HG03175 (cell line): ENCODE results near the gene DHRS2.
"Not testable (repeated sequence)": the region's sequence is repeated elsewhere in the genome, so short reads cannot be mapped to it uniquely, and the experiment has no call there.

Experiments used
- ATAC-seq: cut with Tn5 transposase; IDR thresholded peaks from one replicate; pipeline ENCODE4 v1.9.1; 2021; ENCODE audit warnings: mild to moderate bottlenecking, moderate library complexity; ENCODE audit not compliant: unreplicated experiment

Gene DHRS2, protein sequence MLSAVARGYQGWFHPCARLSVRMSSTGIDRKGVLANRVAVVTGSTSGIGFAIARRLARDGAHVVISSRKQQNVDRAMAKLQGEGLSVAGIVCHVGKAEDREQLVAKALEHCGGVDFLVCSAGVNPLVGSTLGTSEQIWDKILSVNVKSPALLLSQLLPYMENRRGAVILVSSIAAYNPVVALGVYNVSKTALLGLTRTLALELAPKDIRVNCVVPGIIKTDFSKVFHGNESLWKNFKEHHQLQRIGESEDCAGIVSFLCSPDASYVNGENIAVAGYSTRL

DNA sequence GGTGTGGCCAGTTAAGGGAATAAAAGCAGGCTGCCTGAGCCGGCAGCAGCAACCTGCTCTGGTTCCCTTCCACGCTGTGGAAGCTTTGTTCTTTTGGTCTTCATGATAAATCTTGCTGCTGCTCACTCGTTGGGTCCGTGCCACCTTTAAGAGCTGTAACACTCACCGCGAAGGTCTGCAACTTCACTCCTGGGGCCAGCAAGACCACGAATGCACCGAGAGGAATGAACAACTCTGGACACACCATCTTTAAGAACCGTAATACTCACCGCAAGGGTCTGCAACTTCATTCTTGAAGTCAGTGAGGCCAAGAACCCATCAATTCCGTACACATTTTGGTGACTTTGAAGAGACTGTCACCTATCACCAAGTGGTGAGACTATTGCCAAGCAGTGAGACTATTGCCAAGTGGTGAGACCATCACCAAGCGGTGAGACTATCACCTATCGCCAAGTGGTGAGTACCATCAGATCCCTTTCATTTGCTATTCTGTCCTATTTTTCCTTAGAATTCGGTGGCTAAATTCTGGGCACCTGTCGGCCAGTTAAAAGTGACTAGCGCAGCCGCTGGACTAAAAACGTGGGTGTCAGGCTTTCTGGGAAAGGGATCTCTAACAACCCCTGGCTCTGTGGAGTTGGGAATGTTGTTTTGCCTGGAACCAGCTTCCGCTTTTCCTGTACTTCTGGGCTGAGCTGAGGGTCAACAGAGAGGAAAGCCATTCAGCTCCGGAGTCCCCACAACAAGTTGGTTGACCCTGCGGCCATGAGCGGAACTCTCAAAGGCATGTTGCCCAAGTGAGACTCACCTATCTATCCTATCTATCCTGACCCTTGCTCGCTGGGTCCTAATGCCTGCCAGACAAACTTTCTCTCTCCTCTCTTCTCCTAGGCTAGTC, at the start of gene DHRS2:
Gene DHRS2 (plus strand): TSS at position 48 of the 895 bp plus-strand sequence. CDS start 2,501 bp downstream, outside the sequence.
- ATAC-seq = no peak

GRCh38 chr14:23588884-23589598, 47.1 kb upstream of the DHRS2 start:
- peak; percentile 98 for ATAC-seq

DNA sequence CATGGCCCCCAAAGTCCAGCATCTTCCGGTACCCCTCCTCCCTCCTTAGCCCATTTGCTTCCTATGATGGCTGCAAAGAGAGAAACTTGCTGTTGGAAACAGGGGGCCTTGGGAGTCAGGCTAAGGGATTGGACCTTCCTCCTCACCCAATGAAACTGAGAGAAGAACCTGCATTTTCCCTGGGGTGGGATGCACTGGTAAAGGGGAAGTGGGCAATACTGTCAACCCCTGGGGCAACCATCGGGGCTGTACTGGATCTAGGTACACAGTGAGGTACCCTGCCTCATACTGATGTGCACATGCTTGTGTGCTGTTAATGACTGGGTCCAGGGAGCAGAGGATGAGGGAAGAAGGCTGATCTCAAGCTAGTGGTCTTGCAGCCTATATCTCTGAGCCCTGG, 46.6 kb upstream of the DHRS2 start:
- ATAC-seq = peak; percentile 8

DNA sequence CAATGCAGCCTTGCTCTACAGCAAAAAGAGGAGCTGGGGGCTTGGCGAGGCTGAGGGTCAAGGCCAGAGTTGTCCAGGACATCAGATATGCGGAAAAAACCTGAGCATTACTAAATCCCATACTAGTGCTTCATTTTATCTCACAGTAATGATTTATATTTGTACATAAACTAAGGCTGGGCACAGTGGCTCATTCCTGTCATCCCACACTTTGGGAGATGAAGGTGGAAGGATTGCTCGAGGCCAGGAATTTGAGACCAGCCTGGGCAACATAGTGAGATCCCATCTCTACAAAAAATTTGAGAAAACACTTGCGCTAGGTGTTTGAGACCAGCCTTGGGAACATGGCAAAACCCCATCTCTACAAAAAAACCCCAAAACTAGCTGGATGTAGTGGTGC, 46.0 kb upstream of the DHRS2 start:
- ATAC-seq = no peak

DNA sequence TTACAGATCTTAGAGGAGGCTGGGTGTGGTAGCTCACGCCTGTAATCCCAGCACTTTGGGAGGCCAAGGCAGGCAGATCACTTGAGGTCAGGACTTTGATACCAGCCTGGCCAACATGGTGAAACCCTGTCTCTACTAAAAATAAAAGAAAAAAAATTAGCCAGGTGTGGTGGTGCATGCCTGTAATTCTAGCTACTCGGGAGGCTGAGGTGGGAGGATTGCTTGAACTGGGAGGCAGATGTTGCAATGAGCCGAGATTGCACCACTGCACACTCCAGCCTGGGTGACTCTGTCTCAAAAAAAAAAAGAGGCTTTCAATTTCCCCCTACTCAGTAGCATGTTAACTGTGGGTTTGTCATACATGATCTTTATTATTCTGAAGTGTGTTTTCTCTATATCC, 42.0 kb upstream of the DHRS2 start:
- not testable (repeated sequence) for ATAC-seq

DNA sequence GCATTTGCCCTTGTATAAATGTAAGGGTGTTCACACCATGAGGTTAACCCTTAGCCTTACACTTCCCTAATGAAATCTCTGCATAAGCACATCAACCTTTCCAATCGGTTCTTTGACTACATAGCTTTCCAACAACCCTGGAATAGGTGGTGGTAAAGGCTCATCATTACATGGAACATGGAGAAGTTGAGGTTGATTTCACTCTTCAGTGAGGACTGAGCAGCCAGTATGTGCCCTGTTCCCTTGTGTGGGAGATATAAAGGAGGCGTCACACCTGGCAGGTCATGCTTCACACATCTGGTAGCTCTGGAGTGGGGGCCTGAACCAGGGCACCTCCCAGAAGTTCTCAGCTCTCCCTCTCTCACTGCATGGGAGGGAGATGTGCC, 35.8 kb upstream of the DHRS2 start:
- no peak for ATAC-seq

GRCh38 chr14:23600806-23601205, 35.4 kb upstream of the DHRS2 start:
- ATAC-seq = no peak

- no peak for ATAC-seq
These were observed 34.7 kb upstream of the DHRS2 start for GRCh38 chr14:23601424-23601823.

DNA sequence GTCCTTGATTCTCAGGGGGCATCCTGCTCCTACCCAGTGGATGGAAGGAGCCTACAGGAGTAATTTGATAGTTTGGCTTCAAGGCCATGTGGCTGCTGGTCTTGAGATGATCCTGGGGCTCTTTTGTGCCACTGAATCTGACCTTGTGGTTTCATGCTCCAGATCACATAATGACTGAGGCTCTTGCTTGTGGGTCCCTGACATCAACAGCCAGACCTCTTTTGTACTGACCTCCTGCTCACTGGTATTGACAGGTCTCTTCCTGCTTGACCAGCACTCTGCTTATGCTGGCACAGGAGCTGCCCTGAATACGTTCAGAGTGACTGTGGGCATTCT, 34.4 kb upstream of the DHRS2 start:
- no peak for ATAC-seq

GRCh38 chr14:23602181-23603095, 33.7 kb upstream of the DHRS2 start:
- ATAC-seq = no peak

DNA sequence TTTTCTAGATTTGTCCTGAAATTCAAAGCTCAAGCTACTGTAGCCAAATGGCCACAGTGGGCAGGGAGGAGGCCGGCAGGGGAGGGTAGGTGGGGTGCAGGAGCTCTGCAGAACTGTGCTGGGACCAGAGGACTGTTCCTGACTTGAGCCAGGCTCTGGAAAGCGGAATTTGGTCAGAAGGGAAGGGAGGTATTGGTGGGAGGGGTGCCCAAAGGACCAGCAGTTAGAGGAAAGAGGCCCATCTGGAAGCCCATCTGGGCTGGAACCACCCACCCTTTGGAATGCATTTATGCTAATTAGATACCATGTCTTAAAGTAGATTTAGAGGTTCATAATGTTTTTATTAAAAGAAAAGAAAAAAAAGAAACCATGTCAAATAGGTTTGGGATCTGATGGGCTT, 33.1 kb upstream of the DHRS2 start:
- no peak for ATAC-seq

DNA sequence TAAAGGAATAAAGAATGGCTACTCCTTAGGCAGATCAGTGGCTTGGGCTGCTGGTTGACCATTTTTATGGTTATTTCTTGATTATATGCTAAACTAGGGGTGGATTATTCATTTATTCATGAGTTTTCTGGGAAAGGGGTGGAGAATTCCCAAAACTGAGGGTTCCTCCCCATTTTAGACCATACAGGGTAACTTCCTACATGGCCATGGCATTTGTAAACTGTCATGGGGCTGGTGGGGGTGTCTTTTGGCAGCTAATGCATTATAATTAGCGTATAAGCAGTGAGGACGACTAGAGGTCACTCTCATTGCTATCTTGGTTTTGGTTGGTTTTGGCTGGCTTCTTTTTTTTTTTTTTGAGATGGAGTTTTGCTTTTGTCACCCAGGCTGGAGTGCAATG, 32.0 kb upstream of the DHRS2 start:
- no peak for ATAC-seq

GRCh38 chr14:23604675-23605170, 31.4 kb upstream of the DHRS2 start:
- ATAC-seq = no peak

DNA sequence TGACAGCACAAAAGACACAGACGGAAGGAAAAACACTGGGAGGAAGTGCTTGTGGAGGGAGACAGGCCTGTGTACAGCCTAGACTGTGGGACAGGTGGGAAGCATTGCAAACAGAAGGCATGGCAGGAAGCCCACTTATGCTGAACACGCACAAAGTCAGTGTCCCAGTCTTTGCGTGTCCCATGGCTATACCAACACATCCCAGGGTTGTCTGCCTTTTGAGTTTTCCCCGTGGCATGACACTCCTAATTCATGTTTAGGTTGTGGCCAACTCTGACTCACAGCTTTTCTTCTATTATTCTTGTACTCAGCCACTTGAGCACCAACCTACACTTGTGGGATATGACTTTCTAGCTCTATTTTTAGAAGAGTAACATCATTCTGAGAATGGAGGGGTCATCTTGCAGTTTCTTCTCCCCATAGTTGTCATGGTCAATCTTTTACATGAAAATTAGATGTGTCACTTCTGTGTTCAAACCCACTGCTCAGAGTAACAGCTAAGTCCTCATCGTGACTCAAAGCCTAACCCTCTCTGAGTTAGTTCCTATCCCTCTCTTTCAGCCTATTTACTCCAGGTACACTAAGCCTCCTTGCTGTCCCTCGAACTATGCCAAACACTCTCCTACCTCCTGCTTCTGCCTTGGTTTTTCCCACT, 30.1 kb upstream of the DHRS2 start:
- peak; percentile 82 for ATAC-seq

- no peak for ATAC-seq
These were observed 27.7 kb upstream of the DHRS2 start for GRCh38 chr14:23608454-23608853.

- no peak for ATAC-seq
These were observed 27.2 kb upstream of the DHRS2 start for GRCh38 chr14:23609001-23609400.

- not testable (repeated sequence) for ATAC-seq
These were observed 26.6 kb upstream of the DHRS2 start for GRCh38 chr14:23609411-23610089.

DNA sequence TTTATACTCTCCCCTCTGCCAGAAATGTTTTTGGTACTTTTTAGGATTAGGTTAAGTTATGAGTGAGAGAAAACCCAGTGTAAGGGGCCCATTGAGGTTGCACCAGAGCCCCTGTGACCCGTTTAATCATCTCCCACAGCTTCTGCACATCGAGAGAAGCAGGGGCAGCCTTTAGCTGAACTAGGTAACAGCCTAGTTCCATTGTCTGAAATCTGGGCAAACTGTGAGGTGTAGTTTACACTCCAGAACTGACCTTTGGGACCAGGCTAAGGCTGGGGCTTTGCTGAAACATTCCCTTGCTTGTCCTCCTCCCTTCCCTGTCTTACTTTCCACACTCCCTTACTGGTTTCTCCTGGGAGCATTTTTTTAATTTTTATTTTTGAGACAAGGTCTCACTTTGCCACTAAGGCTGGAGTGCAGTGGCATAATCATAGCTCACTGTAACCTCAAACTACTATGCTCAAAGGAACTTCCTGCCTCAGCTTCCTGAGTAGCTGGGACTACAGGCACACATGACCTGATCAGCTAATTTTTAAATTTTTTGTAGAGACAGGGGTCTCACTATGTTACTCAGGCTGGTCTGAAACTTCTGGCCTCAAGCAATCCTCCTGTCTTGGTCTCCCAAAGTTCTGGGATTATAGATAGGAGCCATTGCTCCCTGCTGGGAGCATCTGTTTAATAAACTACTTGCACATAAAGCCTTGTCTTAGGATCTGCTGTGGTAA, 25.9 kb upstream of the DHRS2 start:
- no peak for ATAC-seq

DNA sequence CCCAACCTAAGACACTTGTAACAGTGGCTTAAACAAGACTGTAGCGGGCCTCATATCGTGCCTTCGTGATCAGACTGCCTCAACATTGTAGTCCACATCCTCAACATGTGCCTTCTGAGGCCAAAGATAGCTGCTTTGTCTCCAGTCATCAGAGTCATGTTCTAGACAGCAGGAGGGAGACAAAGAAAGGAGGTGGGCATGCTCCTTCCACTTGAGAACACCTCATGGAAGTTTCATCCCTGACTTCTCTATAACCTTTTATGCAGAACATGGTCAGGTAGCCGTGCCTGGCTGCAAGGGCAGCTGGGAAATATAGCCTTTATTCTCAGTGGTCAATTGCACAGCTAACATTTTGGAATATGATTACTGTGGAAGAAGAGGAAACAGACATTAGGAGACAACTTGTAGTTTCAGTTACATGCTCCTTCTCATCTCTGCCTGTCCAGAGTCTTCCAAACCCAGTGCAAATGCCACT, 25.3 kb upstream of the DHRS2 start:
- no peak for ATAC-seq
